ENCODE data around the gene RFX2.

Gene RFX2

GRCh38 chr19:6110360-6110977 is at the start of gene RFX2:
TSS of gene RFX2 (minus strand) at chr19:6110500. CDS start at chr19:6047496, 63,004 bp downstream.
- peak within 1 kb of the TSS; percentile 85 for H3K4me3 ChIP-seq (ENCODE audit: low read length)
- no peak for TF ChIP-seq CTCF (conservative IDR thresholded peaks at IDR 0.05; ENCODE audit: low read length)
- peak; percentile 99 for DNase-seq (ENCODE audit: low read depth)

- TF ChIP-seq CTCF (conservative IDR thresholded peaks at IDR 0.05; ENCODE audit: low read length): no peak
- no peak overlapping the region for H3K4me3 ChIP-seq (ENCODE audit: low read length)
- no peak for DNase-seq (ENCODE audit: low read depth)
These were observed 45.7 kb upstream of the RFX2 start for GRCh38 chr19:6156033-6156432.

- no peak for DNase-seq (ENCODE audit: low read depth)
- no peak for TF ChIP-seq CTCF (conservative IDR thresholded peaks at IDR 0.05; ENCODE audit: low read length)
- no peak overlapping the region for H3K4me3 ChIP-seq (ENCODE audit: low read length)
These were observed 40.0 kb upstream of the RFX2 start for GRCh38 chr19:6150289-6150688.

GRCh38 chr19:6141217-6141616 is 30.9 kb upstream of the RFX2 start:
- no peak for TF ChIP-seq CTCF (conservative IDR thresholded peaks at IDR 0.05; ENCODE audit: low read length)
- no peak overlapping the region for H3K4me3 ChIP-seq (ENCODE audit: low read length)
- DNase-seq (ENCODE audit: low read depth): no peak

- no peak for DNase-seq (ENCODE audit: low read depth)
- no peak overlapping the region for H3K4me3 ChIP-seq (ENCODE audit: low read length)
- no peak for TF ChIP-seq CTCF (conservative IDR thresholded peaks at IDR 0.05; ENCODE audit: low read length)
These were observed 28.2 kb upstream of the RFX2 start for GRCh38 chr19:6138511-6138910.

- no peak for TF ChIP-seq CTCF (conservative IDR thresholded peaks at IDR 0.05; ENCODE audit: low read length)
- peak; percentile 65 for DNase-seq (ENCODE audit: low read depth)
- H3K4me3 ChIP-seq (ENCODE audit: low read length): no peak overlapping the region
These were observed 27.8 kb upstream of the RFX2 start for GRCh38 chr19:6138066-6138465.

- no peak for DNase-seq (ENCODE audit: low read depth)
- no peak overlapping the region for H3K4me3 ChIP-seq (ENCODE audit: low read length)
- no peak for TF ChIP-seq CTCF (conservative IDR thresholded peaks at IDR 0.05; ENCODE audit: low read length)
These were observed 22.9 kb upstream of the RFX2 start for GRCh38 chr19:6133231-6133630.
